NCI-H146 (cell line): Measurements from ENCODE around the gene SBF2.
A peak's percentile ranks its signal among the peaks of the same experiment; 100 is the strongest.
"Not testable (repeated sequence)": the region's sequence is repeated elsewhere in the genome, so short reads cannot be mapped to it uniquely, and the experiment has no call there.

Source experiments
- DNase-seq: peaks from one replicate; lab custom pipeline; 2025; lab: John Stamatoyannopoulos, UW

Gene SBF2

DNA sequence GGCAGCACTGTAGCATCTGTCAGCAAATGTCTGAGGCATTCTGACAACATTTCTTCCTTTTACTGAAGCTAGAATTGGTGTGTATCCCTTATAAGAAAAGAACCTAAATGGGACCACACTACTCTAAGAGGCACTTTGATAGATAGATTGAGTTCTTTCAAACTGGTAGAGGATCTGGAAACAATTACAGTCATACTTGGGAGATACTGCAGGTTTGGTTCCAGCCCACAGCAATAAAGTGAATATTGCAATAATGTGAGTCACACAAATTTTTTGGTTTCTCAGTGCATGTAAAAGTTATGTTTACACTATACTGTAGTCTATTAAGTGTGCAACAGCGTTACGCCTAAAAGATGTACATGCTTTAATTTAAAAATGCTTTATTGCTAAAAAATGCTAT is 96.9 kb downstream of the SBF2 start:
- no peak for DNase-seq

DNA sequence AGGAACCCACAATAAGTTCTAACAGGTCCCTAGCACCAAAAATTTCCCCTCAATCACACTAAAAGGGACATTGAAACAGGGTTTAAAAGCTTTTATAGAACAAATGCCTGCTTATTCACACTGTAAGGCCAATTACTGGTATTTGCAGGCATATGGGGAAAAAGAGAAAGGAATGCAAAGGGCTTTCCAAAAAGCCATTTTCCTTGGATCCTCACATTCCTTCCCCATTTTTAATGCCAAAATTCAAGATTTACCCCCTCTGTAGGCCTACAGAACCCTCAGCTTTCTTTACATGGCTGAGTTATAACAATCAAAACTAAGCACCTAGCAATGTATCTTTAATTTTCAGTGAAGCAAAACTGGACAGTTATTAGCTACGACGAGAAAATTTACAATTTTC is 102.0 kb downstream of the SBF2 start:
- DNase-seq: no peak

DNA sequence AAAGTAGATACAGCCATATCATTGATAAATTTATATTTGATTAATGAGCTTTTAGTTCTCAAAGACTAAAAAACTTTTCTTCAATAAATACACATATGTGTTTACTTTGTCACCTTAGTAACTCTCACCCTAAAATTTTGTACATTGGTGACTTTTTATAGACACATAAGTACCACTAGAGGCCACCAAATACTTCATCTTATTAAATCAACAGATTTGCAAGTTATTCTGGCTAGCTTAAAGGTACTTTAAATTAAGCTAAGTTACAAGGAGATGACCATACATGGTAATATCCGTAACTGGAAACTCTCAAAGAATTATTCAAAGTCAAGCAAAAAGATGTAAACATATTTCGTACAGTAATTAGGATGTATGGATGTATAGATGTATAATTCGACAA is 112.2 kb downstream of the SBF2 start:
- DNase-seq: peak; percentile 17

DNA sequence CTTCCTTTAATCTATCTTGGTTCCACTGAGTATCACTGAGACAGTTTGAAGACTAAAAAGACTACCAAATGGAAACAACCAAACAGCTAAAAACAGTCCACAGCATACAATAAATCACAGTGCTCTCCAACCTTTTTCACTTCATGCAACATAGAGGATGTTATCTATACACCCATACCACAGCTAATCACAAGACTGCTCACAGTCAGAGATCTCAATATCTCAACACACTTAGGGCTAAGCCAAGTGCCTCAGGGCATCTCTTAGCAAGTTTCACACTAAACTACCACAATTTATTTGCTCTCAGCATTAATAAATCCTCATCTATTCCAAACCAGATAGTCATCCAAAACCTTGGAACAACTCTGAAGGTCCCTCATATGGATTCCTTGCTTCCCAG is 129.4 kb downstream of the SBF2 start:
- DNase-seq: no peak

DNA sequence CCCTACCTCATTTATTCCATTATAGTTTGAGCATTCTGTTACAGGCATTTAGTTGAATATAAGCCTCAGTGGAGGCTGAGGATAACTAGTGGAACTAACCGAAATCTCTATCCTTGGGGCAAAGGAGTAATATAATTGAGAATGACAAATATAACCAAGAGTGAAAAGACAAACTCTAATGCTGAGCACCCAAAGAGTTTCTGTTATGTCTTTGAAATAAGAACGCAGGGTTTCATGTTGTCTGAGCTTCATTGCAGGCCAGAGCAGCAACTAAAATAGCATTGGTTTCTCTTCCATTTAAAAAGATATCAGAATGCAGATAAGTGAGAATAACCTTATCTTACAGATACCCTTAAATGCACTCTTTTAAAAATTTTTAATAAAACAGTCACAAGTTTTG is 131.8 kb downstream of the SBF2 start:
- DNase-seq: no peak

DNA sequence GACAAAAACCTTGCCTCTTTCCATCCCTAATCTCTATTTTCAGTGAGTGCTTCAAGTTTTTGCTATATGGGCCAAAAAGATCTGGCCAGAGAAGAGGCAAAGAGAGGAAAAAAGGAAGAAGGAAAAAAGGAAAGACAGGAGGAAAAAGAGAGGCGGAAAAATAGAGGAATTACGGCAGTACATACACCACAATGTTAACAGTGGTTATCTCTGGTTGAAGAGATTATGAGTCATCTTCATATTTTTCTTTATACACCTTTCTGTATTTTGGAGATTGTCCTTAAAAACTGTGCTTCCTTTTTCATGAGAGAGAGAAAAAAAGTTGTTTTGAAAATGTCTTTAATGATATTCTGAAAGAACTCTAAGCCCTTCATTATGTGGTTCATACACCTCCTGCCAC is 133.7 kb downstream of the SBF2 start:
- DNase-seq: no peak

DNA sequence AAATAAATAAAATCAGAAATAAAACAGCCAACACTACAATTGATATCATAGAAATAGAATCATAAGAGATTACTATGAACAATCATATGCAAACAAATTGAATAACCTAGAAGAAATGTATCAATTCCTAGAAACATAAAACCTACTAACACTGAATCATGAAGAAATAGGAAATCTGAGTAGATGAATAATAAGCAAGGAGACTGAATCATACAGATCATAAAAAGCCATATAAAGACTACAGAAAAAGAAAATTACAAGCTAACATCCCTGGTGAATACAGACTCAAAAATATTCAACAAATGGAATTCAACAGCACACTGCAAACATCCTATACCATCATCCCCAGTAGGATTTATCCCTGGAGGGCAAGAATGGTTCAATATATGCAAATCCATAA is 135.6 kb downstream of the SBF2 start:
- DNase-seq: no peak

DNA sequence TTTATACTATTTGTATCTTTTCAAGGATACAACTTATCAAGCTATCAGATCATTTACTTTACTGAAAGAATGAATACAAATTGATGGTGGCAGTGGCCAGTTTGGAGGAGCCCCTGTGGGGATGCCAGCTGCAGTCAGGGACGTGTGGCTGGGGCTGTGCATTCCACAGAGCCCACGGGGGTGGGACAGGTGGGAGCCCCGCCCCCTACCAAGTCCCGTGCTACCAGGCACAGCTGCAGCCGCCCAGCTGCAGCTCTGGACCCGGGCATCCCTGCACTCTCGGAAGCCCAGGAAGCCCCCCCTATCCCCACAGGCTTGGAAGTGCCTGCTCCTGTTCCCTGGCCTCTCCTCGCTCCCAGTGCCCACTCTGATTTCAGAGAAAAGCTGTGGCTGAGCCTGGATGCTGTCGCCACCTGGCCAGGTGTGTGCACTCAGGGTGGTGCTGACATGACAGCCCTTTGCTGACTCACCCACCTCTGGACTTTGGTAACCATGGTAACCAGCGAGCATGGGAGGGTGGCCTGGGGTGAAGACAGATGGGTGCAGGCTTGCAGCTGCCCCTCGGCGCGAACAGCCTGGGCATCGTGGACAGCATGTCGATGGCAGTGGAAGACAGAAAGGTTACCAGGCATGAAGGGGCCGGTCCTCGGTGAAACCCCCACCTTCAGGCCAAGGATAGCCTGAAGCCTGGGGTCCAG is 138.1 kb downstream of the SBF2 start:
- peak; percentile 95 for DNase-seq

DNA sequence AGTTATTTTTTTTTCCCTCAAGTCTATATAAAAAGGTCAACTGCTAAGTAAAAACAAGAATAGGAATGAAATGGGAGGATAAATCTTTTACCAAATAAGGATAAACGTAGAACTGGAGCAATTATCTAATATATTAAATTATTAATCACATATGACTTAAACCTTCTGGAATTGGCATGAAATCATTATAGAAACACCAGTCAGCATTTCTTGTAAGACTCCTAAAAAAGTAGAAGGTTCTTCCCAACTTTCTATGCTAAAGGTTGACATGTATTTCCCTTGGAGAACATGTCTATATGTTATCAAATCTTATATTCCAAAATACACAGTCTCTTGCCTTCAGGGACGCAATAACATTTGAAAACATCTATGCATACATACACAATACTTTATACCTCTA is 143.2 kb downstream of the SBF2 start:
- no peak for DNase-seq

DNA sequence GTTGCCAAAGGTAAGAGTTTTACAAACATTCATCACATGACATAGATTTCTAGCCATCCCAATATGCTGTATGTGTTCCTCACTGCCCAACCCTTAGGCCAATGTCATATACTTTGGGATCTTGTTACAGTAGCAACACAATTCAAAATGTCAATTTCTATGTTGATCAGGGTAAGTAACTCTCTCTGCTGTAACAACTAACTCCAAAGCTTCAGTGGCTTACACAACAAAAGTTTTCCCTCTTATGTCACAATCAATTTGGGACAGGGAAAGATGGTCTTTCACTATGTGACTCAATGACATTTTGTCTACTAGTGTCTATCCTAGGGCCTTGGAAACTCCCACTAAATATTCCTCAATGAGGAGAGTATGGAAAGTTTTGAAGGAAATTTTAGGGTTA is 144.5 kb downstream of the SBF2 start:
- DNase-seq: no peak

DNA sequence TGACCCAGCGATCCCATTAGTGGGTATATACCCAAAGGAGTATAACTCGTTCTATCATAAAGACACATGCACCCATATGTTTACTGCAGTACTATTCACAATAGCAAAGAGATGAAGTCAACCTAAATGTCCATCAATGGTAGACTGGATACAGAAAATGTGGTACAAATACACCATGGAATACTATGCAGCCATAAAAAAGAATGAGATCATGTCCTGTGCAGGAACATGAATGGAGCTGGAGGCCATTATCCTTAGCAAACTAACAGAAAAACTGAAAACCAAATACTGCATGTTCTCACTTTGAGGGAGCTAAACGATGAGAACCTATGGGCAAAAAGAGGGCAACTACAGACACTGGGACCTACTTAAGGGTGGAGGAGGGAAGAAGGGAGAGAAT is 146.8 kb downstream of the SBF2 start:
- DNase-seq: no peak

DNA sequence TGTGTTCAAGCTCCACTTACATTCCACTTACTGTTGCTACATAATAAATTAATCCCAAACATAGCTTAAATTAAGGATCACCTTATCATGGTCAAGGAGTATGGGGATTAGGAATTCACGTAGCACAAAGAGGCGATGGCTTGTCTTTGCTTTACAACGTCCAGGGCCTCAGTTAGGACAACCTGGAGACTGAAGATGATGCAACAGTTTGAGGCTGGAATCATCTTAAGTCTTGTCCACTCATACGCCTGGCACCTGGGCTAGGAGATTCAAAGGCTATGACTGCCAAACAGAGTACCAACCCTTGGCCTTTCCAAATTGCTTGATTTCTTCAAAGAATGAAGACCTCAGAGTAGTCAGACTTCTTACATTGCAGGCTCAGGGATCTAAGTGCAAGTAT is 149.1 kb downstream of the SBF2 start:
- no peak for DNase-seq

DNA sequence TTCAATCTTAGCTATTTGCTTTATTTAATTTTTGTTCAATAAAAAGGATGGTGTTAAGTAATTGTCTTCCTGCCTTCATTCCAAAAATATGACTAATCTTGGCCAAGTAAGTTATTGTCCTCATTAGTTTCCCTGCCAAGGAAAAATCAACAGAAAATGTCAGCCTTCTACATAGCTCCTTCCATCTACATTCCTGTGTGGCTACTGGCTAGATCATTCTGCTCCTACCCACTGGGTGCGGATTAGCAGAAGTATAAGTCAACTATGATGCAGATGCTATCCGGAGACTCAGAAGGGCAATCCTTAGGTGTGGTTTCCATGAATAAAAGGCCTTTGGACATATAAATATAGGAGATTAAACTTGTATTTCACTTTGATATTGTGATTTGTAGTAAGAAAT is 154.4 kb downstream of the SBF2 start:
- DNase-seq: no peak

DNA sequence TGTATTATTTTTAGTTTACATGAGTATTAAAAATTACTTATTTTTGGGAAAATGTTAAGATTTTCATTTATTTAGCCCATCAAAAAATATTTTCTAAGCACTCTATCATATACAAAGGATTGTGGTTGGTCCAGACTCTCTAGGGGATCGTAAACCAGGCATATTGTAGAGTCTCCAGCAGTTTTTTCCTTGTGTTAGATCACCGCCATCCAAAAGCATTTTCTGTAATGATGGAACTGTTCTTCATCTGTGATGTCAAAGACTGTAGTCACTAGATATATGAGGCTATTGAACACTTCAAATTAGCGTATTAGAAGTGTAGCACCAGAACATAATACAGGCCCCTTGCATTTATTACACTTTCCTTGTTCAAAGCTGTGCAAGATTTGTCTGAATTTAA is 154.9 kb downstream of the SBF2 start:
- no peak for DNase-seq

DNA sequence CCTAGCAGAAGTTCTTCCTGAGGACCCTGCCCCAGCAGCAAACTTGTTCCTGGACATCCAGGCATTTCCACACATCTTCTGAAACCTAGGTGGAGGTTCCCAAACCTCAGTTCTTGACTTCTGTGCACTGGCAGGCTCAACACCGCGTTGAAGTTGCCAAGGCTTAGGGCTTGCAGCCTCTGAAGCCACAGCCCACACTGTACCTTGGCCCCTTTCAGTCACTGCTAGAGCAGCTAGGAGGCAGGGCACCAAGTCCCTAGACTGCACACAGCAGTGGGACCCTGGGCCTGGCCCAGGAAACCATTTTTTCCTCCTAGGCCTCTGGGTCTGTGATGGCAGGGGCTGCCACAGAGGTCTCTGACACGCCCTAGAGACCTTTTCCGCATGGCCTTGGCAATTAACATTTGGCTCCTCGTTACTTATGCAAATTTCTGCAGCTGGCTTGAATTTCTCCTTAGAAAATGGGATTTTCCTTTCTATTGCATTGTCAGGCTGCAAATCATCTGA is 159.0 kb downstream of the SBF2 start:
- no peak for DNase-seq

DNA sequence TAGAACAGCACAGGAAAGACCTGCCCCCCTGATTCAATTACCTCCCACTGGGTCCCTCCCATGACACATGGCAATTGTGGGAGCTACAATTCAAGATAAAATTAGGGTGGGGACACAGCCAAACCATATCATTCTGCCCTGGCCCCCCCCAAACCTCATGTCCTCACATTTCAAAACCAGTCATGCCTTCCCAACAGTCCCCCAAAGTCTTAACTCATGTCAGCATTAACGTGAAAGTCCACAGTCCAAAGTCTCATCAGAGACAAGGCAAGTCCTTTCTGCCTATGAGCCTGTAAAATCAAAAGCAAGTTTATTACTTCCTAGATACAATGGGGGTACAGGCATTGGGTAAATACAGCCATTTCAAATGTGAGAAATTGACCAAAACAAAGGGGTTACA is 159.8 kb downstream of the SBF2 start:
- not testable (repeated sequence) for DNase-seq

DNA sequence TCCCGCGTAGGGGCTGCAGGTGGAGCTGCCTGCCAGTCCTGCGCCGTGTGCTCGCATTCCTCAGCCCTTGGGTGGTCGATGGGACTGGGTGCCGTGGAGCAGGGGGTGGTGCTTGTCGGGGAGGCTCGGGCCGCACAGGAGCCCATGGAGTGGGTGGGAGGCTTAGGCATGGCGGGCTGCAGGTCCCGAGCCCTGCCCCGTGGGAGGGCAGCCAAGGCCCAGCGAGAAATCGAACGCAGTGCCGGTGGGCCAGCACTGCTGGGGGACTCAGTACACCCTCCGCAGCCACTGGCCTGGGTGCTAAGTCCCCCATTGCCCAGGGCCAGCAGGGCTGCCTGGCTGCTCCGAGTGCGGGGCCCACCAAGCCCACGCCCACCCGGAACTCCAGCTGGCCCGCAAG is 160.8 kb downstream of the SBF2 start:
- DNase-seq: not testable (repeated sequence)

DNA sequence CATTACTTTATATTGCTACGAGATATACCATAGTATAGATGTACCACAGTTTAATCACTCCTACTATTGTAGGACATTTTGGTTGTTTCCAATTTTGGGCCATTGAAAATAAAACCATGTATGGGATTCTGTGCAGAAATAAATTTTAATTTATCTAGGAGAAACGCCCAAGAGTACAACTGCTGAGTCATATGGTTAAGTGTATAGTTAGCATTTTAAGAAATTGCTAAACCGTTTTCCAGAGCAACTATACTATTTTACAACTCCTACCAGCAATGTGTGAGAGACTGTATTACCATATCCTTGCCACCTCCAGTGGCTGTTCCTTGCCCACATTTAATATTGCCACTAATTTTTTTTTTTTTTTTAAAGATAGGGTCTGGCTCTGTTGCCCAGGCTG is 163.1 kb downstream of the SBF2 start:
- no peak for DNase-seq

DNA sequence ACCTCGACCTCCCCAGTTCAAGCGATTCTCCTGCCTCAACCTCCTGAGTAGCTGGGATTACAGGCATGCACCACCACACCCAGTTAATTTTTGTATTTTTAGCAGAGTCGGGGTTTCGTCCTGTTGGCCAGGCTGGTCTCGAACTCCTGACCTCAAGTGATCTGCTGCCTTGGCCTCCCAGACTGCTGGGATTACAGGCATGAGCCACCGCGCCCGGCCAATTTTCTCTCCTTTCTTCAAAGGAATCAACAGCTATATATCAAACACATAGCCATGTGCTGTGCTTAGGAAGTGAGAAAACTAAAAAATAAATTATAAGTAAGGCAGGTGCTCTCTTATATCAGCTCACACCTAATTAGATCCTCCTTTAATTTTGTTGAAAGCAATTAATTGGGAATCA is 164.8 kb downstream of the SBF2 start:
- not testable (repeated sequence) for DNase-seq

DNA sequence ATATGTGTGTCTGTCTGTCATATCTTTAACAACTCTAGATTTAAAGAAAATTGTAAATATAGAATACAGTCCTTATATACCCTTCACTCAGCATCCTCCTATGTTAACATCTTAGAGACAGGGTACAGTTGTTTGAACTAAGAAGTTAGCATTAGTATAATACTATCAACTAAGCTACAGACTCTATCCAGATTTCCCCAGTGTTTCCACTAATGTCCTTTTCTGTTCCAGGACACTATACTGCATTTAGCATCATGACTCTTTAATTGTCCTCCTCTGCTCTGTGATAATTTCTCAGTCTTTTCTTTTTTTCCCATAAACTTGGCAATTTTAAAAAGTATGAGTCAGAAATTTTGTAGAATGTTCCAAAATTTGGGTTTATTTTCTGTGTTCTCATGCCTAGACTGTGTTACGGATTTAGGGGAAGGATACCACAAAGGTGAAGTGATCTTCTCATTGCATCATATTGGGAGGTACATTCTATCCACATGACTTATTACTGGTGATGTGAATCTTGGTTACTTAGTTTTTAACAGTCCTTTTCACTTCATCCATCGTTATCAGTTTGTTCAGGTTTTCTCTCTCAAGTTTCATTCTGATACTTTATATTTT is 168.4 kb downstream of the SBF2 start:
- DNase-seq: no peak

DNA sequence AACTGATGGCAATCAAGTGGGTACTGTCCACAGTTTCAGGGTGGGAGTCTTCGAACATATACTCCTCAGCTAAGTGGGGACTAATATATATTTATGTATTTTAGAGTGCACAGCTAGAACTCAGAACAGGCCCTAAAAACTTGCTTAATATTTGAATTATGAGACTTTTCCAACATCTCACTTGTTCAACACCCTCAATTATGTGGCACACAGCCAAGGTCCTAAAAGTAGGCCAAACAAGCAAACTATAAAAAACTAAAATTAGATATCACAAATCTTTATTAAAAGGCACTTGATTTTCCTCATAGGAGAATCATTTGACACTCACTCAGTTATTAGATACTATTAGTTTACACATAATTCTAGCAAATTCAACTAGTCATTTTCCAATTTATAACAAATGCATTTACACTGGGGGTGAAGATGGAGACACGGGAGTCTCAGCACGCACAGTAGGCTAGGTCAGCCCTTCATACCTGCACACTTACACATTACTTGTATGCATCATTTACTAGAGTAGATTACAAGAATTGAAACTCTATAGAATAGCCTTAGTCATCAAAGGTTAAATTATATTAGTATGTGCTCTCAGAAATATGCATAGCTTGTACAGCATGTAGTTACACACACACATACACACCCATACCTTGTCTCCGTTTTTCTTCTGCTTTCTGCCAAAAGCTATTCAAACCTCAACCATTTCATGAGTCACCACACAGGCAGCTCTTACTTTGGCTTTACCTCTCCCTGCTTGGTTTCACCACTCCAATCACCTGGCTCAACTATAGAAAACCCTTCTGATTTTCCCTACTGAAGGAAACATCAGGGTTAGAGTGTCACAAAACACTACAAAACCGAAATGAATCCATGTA is 171.5 kb downstream of the SBF2 start:
- DNase-seq: no peak

DNA sequence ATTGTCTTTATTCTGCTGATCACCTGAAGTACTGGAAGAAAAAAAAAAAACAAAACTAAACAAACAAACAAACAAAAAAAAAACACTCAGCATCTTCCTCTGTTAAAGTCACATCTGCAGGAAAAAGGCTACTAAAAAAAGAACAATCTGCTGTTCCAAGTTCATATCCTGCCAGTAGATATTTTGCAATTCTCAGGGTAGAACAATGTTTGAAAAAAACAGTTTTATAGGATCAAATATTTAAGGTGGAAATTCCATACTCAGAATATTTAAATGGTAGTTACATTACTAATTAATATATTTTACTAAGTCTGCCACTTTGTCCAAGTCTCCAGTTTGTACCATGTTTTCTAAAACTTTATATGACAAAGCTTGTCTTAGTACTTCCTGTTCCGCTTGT is 175.2 kb downstream of the SBF2 start:
- DNase-seq: no peak
